A204.1 (cell line): Measurements from ENCODE around the gene SLC44A1.

Experiments used
- FAIRE-seq: peaks from 2 replicates; lab custom pipeline; 2012; peaks lifted over from hg19 to GRCh38; lab: Jason Lieb, UNC

The SLC44A1 gene

DNA sequence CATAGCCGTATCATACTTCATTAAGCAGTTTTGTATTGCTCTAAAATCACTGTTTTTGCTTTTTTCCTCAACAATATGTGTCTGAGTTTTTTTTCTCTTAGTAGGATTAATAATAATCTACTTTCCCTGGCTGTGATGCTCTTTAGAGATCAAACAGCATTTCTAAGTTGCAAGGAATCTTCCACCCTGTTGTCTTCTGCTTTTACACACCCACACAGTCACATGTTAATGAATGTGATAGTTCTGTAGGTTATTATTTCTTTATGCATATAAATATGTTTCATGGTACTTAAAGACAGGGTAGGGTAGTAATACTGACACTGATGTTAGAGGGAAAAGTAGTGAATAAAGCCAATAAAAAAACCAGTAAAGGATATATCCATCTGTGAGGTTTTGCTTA lies 29.3 kb downstream of the SLC44A1 start:
- no peak for FAIRE-seq

DNA sequence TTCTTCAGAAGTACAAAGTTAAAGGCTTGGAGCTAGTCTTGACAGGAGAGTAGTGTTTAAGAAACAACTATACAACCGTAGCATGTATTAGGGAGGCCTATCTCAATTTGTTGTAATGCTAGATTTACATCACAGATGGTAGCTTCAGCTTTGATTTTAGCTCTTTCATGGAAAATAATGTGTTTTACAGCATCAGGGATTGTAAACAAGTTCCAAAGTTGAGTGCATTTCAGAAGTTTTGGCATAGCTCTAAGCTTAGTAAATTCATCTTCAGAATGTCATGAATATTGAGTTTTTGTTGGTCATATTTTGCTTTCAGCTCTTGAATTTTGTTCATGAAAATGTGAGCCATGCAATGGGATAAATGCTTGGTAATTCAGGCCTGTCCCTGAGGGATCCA lies 30.7 kb downstream of the SLC44A1 start:
- no peak for FAIRE-seq

DNA sequence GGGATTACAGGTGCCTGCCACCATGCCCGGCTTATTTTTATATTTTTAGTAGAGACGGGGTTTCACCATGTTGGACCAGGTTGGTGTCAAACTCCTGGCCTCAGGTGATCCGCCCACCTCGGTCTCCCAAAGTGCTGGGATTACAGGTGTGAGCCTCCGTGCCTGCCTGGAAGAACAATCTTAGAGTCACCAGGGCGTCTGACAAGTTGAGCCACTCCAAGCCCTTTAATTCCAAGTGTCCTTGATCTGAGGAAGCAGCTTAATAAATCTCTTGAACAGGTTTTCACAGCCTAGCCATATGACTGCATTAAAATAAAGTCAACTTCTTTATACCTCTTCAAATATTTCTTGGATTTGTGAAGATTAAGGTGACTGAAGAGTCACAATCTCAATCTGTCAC lies 31.5 kb downstream of the SLC44A1 start:
- no peak for FAIRE-seq

DNA sequence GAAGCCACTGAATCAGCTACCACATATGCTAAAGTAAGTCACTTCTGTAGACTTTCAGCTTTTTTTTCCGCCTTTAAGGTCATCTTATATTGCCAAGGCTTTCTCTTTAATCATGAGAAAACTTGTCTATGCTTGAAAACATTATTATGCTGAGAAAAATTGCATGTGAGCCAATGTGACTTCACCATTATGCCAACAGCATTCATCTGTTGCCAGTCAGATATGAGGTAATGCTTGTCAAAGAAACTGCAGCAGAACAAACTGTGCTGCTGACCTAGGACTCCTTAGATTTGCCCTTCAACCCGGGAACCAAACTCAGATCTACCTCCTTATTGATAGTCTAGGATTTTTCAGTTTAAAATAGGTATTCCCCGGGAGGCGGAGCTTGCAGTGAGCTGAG lies 34.3 kb downstream of the SLC44A1 start:
- FAIRE-seq = no peak

DNA sequence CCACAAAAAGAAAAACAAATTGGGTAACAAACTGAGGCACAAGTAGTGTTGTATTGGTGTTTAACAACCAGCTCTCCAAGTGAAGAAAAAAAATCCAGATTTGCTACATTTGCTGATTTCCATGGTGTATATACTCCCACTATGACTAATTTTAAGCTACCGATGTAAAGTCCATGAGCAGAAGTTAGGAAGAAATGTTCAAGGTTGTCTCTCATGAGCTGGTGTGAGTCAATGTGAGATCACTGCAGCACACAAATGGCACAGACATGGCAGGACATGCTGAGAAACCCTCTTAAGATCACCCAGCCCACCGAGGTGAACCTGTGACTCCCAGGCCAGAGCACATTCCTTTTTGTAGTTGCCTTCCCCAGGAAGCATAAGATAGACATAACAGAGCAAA lies 36.2 kb downstream of the SLC44A1 start:
- FAIRE-seq = no peak

DNA sequence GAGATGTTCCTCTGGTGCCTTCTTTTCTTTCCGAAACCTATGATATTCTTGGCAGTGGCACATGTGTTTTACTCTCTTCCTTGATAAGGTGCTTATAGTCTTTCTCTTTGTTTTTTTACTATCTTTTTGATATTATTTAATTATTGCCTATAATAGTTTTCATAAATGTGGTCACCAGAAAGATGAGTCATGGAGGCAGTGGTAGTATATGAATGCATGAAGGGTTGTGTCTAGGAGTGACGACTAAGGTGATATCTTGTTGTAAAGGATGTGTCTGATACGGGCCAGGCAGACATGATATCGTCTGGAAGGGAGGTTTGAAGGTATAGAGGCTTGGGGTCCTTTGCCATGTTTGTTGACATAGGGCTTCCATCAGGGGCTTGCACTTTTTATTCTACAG lies 36.8 kb downstream of the SLC44A1 start:
- FAIRE-seq = no peak

DNA sequence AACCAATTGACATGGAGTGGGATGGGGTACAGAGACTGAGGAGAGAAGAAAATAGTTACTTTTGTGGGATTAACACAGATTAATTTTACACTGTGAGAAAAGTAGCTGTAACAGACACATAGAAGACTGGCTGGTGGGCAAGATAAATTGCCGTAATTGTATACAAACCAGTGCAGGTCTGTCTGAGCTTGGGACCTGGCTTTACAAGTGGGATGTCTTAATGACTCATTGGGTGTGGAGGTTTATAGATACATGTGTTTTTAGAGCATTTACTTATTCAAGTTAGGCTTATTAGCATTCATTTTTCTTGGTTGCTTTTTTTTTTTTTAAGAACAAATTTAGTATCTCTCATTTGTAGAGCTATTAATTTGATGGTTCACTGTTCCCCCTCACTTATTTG lies 37.5 kb downstream of the SLC44A1 start:
- FAIRE-seq = no peak

DNA sequence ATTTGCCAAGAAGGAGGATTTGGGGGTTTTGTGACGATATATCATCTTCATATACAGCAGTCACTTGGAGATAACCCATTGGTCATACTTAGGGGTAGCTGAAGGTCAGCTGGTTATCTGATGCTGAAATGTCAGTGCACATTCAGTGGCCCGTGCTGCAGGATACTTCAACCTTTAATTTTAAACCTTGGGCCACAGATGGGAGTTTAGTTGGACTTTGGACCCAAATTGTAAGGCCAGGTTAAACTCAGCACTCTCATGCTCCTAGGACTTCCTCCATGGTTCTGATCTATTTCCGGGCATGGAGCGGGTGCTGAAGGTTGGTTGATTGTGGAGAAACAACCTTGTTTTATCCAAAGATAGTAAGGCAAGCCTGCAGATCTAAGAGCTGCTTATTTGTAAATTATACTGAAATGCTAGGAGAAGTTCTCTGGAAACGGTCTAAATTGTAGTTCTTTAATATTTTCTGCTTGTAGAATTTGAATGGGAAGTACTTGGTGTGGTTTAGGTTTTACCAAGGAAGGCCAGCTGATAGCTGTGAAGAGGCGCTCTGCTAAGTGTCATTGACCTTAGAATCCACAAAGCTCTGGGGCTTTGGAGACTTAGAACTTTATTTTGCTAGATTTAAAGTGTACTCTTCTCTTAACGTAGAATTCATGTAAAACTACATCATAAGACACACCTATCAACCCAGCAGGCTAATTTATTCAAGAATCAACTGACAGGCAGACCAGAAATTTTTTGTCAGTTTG lies 38.6 kb downstream of the SLC44A1 start:
- FAIRE-seq = no peak

DNA sequence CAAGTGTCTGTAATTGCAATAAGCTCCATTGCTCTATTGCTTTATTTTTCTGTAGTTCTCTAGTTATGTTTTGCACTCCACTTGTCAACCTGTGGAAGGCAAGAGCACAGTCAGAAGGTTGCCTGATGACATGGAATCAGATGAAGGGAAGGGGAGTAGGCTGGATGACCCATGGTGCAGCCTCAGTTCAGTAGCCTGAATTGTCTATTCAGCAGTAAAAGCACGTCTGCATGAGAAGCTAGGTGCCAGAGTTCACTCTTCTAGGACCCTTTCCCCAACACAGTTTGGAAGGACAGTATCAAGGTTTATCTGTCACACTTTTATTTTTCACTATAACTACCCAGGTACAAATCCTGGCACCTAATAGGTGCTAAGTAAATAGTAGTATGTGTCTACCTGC lies 39.3 kb downstream of the SLC44A1 start:
- FAIRE-seq = no peak

DNA sequence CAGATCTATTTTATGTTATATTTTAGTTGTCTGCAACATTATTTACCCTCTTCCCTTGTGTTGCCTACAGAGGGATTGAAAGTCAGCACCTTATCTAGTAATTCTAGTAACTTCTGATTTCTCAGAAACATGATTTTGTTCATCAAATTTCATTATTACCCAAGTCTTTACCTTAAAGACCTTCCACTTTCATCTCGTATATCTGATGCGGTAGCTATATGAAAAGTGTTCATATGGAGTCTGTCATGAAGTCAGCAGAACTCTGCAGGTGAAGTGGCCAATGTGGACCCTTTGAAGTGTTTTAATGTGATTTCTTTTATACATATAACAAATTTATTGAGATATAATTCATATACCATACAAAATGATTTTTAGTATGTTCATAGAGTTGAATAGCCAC lies 40.0 kb downstream of the SLC44A1 start:
- FAIRE-seq = no peak

DNA sequence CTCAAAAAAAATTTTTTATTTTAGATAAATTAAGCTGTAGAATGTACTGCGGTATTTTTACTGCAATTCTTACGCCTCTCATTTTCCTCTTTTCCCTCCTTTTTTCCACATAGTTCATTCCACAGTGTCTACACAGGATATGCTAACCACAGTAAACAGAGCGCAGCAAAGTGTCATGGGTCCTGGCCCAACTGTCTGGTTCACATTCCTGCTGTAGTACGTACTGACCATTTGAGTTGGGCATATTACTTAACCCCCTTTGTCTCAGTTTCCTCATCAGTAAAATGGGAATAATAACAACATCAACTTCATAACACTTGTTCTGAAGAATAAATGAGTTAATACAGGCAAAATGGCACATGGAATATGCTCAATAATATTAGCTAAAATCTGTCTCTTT lies 41.6 kb downstream of the SLC44A1 start:
- FAIRE-seq = no peak

DNA sequence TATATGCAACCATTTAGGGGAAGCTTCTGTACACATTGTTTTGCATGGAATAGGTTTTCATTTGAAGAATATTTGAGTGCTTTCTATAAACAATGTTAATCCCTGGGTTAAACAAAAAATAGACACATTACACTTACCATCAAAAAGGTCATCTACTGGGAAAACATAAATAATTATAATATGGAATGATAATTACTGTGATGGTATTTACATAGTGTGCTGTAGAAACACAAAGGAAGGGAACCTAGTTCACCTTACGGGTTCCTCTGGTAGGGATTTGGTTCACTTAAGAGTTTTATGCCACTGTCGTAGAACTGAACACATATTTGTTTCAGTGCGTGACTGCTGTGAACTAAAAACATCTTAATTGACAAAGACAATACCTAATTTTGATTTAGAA lies 44.9 kb downstream of the SLC44A1 start:
- no peak for FAIRE-seq

DNA sequence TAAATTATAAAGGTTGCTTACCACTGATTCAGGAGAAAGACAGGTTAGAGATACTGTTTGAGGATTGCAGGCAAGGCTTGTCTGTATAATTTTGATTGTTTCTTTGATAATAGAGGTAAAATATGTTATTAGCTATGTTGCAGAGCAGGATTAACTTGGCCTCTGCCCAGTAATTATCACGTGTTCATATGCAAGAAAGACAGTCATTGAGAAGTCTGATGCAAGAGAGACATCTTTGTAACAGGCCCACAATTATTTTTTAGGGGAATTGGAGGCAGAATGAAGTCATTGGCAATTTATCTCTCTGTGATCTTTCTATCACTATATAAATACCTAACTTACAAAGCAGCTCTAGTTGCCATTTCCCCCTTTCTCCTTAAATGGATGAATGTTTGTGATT lies 46.0 kb downstream of the SLC44A1 start:
- FAIRE-seq = no peak

DNA sequence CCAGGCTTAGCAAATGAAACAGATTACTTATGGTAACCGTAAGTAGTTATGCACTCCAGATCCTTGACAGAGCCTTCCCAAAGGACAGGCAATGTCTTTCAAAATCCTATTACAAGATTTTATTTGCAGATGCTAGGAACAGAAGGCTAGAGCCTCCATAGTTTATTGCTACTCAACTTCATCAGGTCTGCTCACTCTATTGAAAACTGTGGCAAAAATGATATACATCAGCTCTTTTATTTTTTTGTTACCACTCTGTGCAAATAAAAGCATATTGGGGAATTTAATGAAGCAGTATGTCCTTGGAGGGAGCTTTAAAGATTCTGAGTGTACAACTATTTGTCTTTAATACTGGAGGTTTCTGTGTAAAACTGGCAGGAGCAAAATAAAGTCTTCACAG lies 46.5 kb downstream of the SLC44A1 start:
- FAIRE-seq = no peak

DNA sequence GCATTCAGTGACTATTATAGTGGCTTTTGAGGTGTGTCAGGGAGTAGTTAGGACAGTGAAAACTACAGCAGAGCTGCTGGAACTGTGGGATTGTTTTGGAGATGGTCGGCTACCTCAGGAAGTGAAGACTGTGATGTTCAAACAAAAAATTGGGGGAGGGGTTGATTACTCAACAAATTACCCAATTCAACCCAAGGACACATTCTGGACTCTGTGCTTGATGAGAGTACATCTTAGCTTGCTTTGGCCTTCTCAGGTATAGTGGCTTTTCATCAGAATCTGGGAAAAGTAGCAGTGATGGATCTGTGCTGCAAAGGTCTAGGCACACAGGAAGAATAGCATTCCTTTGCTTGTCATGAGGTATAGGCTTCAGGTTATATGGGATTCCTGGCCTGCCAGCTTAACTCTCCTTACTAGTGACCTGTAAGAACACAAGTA lies 47.0 kb downstream of the SLC44A1 start:
- no peak for FAIRE-seq

DNA sequence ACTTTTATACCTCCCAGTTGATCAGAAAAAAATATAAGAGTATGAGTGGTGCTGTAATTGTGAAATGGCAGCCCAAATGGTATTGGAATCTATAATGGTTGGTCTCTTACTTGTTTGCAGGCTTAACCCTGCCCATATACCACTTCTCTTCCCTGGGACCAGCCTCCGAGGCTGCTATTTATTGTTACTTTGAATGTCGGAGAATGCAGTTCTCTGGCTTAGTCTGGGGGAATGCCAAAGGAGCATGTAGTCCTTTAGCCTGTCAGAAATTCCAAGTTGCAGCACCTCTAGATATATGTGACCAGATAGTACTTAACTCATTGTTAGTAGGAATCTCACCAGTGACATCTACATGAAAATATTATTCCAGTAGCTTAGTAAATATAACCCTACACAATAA lies 47.5 kb downstream of the SLC44A1 start:
- no peak for FAIRE-seq

DNA sequence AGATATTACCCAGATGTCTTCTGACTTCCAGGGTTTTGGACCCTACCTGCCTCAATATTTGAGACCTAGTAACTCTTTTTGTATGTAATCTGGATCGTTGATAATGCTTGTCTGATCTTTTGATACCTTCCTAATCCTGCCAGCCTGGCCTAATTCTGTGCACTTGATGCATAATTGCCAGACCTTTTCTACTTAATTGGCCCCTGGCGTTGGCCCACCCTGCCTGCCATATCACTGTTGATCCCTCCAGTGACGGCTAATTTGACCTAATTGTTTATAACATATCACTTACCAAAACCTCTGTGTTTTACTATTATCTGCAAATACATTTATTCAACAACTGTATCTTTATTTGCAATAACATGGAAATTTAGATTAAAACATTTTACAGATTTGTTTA lies 49.0 kb downstream of the SLC44A1 start:
- no peak for FAIRE-seq

DNA sequence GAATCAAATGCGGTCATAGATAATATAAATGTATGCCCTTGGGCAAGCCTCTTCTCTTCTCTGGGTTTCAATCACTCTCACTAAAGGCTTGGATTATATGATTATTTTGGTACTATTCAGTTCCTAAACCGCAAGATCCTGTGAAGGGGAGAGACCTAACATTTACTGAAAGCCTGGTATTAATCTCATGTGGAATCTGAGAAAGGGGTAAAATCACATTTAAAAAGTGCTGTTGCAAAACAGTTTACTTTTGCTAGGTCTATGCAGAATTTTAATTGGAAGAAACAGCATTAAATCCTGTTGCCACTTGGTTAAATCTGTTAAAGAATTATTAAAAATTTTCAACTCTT lies 50.7 kb downstream of the SLC44A1 start:
- no peak for FAIRE-seq

DNA sequence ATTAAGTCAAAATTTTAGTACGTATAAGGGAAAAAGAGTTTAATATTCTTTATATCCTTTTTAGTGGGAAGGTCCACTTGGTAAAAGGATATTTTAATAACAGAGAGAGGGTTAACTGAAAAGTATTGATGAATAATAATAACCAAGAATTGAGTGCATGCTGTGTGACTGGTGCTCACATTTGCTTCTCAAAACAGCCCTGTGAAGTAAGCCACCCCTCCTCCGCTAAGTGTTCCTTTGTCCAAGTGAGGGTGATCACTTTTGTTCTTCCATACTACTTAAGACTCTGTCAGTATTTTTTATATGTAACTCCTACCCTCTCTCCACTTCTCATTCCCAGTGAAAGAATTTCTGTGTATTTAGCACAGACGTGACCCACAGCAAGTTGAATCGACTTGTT lies 51.5 kb downstream of the SLC44A1 start:
- no peak for FAIRE-seq

DNA sequence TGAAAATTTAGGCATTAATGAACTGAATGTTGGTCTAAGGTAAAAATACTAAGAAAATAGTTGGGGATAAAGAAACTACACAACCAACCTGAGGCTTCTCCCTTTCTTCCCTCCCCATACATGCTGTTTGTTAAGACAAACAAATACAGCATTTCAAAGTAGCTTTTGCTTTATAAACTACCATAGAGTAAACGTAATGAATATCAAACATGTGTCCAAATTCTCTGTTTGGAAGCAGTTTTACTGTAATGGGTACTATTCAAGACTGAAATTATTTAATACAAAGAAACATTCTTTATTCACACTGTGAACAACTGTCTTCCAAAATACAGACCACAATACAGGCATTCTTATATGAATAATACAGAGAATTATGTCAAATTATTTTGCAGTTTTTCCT lies 52.0 kb downstream of the SLC44A1 start:
- FAIRE-seq = no peak

DNA sequence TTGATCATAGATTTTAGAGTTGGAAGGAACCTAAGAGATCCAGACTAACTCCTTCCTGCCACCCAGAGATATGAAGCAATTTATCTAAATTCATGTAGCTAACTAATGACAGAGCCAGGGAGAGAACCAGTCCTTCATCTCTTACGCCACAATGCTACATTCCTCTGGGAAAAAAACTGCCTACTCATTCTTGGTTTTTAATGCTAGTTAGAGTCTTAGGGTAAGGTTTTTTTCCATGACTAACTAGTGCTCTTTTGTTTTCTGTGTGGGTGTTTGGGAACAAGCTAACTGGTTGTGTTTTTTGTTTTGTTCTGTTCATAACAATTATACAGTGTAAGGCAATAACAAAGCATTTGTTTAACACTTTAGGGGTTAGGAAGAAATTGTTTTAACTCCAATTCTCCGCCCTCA lies 52.4 kb downstream of the SLC44A1 start:
- no peak for FAIRE-seq

DNA sequence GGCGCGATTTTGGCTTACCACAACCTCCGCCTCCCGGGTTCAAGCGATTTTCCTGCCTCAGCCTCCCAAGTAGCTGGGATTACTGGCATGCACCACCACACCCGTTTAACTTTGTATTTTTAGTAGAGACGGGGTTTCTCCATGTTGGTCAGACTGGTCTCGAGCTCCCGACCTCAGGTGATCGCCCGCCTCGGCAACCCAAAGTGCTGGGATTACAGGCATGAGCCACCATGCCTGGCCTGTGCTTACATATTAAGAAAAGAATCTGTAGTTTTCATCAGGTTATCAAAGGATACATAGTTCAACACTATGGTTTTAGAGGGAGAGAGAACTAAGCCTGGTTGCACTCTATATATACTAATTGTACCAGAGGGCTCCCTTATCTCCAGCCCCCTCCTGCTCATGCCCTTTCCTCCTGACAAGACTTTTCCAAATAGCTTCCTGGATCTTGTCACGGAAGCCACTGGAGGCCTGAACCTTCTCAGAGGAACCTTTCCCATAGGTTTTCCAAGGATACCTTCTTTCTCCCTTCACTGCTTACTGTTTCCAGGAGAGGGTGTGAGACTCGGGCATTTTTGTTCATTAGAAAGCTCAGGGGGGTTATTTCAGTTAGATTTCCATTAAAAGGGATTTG lies 53.1 kb downstream of the SLC44A1 start:
- no peak for FAIRE-seq

DNA sequence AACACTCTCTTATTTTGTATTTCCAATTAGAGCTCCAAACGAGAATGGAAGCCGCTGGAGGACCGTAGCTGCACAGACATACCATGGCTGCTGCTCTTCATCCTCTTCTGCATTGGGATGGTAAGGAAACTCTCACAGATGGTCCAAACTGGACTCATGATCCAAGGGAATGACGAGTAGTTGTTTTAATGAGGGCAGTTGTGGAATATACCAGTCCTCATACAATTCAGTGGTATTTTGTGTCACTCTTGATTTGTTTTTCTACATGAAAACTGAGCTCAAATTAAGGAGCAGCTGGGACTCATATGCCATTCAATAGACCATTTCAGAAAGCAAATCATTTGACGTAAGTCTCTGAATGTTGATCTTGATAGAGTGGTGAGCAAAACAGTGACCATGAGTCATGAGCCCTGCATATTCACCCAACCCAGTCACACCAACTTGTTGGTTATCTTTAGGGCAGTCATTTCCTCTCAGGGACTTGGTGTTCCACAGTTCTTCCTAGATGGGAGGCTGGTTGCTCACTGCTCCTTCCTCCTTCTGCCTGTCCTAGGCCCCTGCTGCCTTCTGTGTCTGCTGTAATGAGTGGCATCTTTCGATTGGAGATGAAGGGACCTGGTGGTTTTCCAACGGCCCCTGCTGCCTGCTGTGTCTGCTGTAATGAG lies 54.9 kb downstream of the SLC44A1 start:
- FAIRE-seq = no peak

DNA sequence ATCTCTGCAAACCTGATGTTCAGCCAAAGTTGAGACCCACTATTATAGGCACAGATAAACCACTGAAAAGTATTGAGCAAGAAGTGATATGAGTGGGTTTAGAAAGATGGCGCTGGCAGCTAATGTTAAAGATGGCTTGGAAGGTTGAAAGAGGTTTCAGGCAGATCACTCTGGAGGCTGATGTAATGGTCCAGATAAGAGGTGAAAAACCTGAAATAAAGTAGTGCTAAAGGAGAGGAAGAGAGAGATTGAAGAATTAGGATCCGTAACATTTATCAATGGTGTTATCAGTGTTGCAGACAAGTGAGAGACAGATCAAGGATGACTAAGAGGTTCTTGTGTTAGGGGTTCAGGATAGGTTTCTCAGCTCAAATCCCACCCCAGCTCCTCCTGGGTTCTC lies 58.3 kb downstream of the SLC44A1 start:
- FAIRE-seq = no peak
